ENCODE data around the gene ADAM17.
"Not testable (repeated sequence)": the region's sequence is repeated elsewhere in the genome, so short reads cannot be mapped to it uniquely, and the experiment has no call there.

ADAM17 gene

DNA sequence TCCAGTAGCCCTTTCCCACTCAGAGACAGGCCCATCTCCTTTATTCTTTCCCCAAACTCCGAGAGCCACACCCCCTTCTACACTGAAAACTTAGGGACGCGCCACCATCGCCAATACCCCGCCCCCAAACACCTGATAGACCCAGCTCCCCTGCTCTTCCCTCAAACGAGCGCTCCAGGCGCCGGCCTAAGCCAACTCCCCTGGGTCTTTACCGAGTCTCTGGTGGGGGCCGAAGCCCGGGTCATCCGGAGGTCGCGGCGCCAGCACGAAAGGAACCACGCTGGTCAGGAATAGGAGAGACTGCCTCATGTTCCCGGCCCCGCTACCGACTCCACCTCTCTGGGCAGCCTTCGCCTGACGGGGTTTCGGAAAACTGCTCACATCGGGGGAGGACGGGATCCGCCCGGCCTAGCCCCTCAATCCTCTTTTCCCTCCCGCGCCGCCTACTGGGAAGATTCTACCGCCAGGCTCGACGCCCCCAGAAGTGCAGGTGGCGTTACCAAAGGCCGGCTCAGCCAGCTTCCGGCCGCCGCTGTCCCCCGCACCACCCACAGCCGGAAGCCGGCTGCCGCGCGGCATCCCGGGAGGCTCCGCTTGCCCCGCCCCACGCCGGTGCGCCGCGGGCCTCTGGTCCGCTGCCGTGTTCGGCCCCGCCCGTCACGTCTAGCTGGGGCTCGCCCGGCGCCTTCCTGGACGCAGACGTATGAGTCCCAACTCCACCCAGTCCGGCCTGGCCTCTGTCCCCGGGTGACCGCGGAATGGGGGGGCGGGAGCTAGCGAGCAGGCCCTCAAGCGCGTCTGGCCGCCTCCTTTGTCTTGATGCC lies at the start of gene ADAM17:
ADAM17 (minus strand) TSS at position 534 of the 824 bp plus-strand sequence; CDS start at position 309, 225 bp downstream.
- DNase-seq (ENCODE audit: low read depth): peak; percentile 95

DNA sequence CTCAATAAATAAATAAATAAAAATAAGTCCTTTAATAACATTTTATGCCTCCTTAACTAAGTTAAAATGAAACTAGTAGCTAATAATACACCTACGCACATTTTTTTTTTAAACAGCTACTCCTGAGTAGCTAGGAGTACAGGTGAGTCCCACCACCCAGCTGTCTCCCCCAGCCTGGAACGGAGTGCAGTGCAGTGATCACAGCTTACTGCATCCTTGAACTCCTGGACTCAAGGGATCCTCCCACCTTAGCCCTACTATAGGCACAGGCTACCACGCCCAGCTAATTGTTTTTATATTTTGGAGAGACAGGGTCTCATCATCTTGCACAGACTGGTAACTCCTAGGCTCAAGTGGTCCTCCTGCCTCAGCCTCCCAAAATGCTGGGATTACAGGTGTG lies 46.8 kb upstream of the ADAM17 start:
- no peak for DNase-seq (ENCODE audit: low read depth)

- DNase-seq (ENCODE audit: low read depth): no peak
These were observed 45.8 kb upstream of the ADAM17 start for GRCh38 chr2:9601397-9601796.

DNA sequence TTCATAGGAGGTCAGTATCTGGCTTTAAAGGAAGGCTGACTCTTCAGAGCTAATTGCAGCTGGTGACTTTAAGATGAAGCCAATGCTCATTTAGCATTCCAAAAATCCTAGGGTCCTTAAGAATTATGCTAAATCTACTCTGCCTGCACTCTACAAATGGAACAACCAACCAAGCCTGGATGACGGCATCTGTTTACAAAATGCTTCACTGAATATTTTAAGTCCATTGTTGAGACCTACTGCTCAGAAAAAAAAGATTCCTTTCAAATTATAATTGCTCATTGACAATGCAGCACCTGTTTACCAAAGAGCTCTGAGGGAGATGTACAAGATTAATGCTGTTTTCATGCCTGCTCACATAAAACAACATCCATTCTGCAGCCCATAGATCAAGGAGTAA lies 43.8 kb upstream of the ADAM17 start:
- no peak for DNase-seq (ENCODE audit: low read depth)

- DNase-seq (ENCODE audit: low read depth): no peak
These were observed 41.1 kb upstream of the ADAM17 start for GRCh38 chr2:9596621-9597311.

DNA sequence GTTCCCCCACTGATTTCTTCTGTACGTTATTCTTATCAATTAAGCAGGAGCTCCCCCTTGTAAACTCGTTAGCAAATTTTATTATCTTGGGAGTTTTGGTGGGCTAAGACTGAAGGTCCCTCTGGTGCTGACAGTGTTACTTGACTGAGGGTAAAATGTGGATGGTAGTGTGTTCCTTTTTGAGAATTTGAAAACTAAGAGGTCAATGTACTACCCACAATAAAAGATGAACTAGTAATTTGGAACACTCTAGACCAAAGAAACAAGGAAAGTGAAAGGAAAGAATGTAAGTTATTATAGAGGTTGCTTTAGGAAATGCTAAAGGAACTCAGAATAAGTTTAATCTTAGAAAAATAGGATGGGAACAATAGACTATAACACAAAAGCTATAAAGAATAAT lies 40.1 kb upstream of the ADAM17 start:
- DNase-seq (ENCODE audit: low read depth): no peak

- DNase-seq (ENCODE audit: low read depth): not testable (repeated sequence)
These were observed 39.6 kb upstream of the ADAM17 start for GRCh38 chr2:9595256-9595655.

- DNase-seq (ENCODE audit: low read depth): peak; percentile 59
These were observed 38.9 kb upstream of the ADAM17 start for GRCh38 chr2:9594366-9595054.

DNA sequence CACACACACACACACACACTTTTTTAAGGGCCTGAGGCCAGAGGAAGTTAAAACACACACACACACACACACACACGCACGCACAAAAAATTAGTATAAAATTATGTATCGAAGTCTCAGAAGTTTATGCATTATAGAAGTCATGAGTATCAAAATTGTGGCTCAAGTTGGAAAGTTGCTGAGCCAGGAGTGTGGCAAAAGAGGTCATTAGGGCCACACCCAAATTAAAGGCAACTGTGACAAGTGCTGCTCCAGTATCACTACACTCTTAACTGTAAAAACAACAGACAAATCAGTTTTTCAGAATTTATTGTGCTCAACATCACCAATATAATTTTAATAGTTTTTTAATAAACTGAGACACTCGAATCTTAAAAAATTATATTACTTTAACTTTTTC lies 38.3 kb upstream of the ADAM17 start:
- DNase-seq (ENCODE audit: low read depth): no peak

GRCh38 chr2:9592699-9593098 lies 37.1 kb upstream of the ADAM17 start:
- no peak for DNase-seq (ENCODE audit: low read depth)

GRCh38 chr2:9590641-9591040 lies 35.0 kb upstream of the ADAM17 start:
- no peak for DNase-seq (ENCODE audit: low read depth)

DNA sequence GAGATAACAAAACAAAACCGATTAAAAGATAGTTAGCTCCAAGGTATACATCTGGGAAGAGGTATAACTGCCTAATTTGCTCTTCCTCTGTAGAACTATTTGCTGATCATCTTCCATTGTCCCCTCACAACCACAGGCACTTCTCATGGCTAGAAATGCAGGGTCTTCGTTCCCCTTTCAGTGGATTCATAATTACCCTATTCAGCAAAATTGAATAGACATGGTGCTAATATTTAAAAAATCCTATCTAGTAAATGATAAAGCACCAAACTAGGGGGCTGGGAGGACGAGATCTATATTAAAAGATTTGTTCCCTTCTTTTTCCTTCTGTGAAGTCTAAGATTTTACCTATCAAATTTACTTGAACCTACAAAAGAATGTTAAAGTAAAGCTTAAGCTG lies 30.8 kb upstream of the ADAM17 start:
- DNase-seq (ENCODE audit: low read depth): no peak

DNA sequence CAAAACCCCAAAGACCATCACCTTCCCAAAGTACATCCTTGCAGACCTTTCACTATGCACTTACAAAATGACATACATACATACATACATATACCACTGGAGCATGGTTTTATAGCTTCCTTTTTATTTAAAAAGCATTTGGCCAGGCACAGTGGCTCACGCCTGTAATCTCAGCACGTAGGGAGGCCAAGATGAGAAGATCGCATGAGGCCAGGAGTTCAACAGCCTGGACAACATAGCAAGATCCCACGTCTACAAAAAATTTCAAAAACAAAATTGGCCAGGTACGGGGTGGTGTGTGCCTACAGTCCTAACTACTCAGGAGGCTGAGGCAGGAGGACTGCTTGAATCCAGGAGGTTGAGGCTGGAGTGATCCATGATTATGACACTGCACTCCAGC lies 29.9 kb upstream of the ADAM17 start:
- no peak for DNase-seq (ENCODE audit: low read depth)

DNA sequence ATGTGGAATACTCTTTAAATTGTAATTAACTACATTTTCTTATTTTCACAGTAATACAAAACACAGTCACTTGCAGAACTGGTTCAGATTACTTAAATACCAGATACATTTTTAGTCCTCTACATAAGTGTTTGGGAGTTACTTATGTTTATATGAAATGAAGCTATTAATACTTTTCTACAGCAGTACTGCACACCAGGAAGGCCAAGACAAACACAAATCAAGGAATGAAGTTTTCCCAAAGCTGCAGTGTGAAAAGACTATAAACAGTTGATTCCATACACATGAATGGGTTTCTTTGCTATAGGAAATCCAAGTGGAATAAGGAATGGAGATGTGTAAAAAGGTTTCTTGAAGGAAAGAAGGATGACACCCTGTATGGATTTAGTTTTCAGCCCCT lies 29.3 kb upstream of the ADAM17 start:
- DNase-seq (ENCODE audit: low read depth): not testable (repeated sequence)

GRCh38 chr2:9582624-9583023 lies 27.0 kb upstream of the ADAM17 start:
- no peak for DNase-seq (ENCODE audit: low read depth)

DNA sequence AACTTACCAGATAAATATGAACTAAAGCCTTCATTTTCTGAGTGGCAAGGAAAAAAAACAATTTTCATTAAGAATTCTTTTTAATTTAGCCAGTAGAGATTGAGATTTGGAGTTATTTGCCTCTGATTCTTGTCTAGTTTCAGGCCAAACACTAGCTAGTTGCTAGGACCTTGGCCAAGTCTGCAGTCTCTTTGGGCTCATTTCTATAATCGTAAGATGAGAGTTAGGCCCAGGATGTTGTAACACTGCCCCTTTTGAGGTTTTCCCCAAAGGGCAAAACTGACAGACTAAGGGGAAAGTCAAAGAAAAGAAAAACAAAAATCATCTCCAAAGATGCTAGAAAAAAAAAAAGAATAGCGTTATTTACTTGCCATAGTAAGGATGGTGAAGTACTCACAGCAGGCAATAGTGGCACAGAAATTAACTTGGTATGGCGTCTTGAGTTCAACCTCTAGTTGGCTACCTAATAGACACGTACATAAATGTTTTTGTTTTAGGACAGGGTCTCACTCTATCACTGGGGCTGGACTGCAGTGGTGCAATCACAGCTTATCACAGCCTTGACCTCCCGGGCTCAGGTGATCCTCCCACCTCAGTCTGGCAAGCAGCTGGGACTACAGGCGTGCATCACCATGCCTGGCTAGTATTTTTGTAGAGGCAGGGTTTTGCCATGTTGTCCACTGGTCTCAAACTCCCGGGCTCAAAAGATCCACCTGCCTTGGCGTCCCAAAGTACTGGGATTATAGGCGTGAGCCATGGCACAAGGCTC lies 23.0 kb upstream of the ADAM17 start:
- DNase-seq (ENCODE audit: low read depth): no peak

DNA sequence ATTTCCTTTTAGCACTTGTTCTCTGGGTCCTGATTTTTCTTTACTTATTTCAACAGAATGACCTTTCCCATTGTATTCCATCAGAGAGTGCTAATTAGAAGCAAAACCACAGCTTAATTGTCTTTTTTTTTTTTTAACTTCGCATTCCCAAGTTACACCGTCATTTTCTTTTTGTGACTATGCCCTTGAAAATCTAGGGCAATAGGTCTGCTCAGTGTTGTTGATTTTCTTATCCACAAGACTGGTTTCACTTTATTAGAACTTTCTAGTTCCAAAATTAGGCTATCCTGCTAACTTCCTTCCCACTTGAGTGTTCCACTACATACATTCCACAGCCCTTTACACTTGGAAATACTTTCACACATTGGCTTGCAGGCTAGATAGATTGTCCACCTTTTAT lies 18.7 kb upstream of the ADAM17 start:
- DNase-seq (ENCODE audit: low read depth): no peak

GRCh38 chr2:9573840-9574239 lies 18.2 kb upstream of the ADAM17 start:
- no peak for DNase-seq (ENCODE audit: low read depth)

DNA sequence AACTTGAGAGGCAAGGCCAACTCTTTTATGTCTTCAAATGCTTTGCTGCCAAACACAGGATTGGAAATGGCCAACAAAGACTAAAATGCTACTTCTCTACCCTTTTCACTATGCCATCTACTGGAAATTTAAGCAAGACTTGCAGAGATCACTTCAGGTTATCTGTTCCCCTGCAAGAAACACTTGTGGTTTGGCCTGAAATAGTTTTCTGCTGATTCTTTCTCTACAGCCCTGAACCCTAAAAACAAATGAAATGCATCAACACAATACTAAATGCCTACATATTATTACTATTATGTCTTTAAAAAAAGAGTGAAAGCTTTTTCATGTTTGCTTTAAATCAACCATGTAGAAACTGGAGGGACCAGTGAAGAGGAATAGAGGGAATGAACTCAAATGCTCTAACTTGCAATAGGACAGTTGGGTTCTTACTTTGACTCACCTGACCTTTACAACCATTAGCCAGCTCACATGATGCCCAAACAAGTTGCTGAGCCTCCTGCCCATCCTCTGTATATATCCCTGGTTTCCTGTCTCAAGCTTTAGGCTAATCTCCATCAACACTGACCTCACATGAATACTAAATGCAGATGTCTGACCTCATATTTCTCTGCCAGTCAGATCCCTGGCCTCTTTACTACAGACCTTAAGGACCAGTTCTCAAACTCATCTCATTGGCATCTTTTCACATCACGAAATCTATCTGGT lies 17.5 kb upstream of the ADAM17 start:
- no peak for DNase-seq (ENCODE audit: low read depth)

DNA sequence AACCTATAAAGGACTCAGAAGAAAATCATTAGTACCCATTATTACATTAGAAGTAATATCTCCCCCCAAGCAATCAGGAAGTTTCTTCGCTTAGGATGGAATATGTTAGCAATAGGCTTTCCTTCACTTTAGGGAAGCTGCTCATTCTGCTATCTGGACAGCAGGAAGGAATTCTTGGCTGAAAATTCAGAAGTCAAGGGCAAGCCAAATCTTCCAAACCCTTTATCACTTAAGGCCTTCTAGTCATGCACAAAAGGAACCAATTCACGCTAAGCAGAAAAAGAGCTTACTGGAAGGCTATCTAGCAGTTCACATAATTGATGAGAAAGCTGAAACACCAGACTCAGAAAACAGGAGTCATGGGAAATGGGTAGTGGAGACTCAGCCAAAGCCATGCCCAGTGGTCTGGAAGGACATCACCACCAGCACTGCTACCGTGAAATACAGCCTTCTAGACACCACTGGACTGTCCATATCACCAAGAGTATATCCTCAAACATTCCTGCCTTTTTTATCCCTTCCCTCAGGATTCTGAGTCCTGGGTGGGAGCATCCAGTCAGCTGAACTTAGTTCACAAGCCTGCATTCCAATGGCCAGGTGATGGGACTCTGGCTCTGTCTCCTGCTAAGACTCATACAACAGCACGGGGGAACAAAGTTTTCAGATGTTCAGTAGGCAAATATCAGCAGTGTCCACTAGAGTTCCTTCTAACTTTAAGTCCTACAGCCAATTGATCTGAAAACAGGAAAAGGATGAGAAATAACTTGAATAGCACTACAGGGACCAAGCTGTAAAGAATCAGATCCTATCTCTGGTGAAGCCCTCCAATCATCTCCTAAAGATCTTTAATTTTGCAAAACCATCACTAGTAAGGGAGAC lies 14.8 kb upstream of the ADAM17 start:
- no peak for DNase-seq (ENCODE audit: low read depth)

All from GM04504 (cell line).